GM12801 (cell line): ENCODE data around the gene SNX20.

Experiments used
- CTCF ChIP-seq: IDR thresholded peaks from one replicate; pipeline ENCODE4 v1.5.1; 2011; ENCODE audit warnings: control low read depth; ENCODE audit not compliant: insufficient read length; ENCODE audit errors: extremely low read depth

SNX20 gene

DNA sequence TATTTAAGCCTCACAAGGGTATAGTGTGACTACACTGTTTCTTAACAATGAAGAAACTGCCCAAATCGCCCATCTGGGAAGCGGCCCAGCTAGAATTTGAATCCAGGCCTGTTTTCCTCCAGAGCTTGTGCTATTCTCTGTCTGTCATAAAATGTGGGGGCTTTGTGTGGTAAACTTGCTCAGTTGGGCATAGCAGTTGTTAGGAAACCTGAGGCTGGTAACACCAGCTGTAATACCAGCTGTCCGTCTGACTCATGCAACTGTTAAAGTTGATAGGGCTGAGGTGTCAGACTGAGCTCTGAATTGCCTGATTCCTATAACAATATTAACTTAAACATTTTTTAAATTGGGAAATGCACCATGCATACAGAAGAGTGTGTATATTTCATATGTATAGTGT, 21.6 kb upstream of the SNX20 start:
- TF ChIP-seq CTCF, result no peak

- TF ChIP-seq CTCF, result no peak
Observed at GRCh38 chr16:50699326-50700159, 18.4 kb upstream of the SNX20 start.

DNA sequence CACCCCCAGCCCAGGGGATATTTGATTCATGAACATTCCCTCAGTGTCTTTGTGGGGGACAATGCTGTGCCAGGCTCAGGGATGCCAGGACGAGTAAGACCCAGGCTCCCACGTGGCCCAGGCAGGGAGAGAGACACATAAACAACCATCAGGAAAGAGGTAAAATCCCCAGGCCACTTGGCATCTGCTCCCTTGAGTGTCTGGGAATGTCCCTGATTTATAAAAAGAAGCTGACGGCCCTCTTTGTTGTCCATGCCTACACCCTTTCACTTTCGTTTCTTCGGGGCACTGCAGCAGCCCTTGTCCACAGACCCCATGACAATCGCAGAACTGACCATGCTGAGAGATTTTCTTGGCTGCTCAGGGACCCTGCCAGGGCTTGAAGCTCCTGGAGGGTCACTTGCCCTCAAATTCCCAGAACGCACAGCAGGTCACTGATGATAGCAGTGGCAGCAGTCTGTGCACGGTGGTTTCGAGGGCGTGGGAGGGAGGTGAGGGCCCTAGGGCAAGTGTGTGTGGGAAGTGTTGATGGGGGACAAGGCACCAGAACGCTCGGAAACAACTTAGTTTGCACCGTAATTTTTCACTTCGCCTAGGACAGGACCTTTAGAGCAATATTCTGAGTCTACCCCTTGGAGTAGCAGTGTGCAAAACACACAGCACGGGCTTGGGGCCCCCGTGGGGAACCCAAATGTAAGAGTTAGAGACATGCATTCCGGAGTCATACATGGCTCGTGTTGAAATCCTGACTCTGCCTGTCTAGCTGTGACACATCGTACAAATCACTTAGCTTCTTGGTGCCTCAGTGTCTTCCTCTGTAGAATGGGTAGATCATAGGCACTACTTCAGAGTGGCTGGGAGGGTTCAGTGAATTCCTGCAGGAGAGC, 17.0 kb upstream of the SNX20 start:
- TF ChIP-seq CTCF, result no peak

GRCh38 chr16:50697421-50697715, 16.3 kb upstream of the SNX20 start:
- no peak for TF ChIP-seq CTCF

DNA sequence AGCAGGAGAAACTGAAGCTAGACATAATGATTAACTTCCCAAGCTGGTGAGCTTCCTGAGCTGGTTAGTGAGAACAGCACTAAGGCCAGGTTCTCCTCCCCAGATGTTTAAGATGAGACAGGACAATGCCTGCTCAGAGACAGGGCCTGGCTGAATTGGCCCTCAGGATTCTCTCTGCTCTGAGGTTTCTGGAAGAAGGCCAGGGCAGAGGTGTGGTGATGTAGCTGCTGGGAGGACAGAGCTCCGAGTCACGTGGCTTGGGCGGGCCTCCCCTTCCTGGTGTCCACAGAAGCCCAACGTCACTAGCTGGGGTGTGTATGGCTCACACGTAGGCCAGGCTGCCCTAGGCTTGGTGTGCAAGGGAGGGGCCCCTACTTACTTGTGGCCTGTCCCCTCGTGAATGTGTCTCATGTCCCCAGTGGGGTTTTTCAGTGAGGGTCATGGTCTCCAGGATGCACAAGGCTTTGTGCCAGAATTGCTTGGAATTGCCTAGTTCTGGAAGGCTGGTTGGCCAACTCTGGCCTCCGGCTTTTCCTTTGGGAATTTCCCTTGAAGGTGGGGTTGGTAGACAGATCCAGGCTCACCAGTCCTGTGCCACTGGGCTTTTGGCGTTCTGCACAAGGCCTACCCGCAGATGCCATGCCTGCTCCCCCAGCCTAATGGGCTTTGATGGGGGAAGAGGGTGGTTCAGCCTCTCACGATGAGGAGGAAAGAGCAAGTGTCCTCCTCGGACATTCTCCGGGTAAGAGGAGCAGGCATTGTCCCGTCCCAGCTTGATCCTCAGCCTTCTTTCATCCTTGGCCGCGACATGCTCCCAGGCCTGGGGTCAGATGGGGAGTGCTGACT, 15.7 kb upstream of the SNX20 start:
- no peak for TF ChIP-seq CTCF

DNA sequence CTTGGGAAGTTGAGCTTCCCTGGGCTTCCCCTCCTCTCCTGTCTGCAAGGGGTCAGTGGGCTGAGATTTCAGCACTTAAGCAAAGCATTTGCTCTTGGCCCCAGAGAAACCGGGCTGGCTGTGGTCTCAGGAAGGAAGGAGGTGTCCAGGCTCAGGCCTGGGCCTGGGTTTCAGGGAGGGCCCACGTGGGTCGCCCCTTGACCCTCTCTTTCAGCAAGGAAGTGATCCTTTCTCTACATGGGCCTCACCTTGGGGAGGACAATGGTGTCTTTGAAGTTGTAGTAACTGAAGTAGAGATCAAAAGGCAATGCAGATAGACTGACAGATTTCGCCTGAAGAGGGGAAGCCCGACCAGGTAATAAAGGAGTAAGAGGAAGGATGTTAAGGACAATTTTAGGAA, 15.0 kb upstream of the SNX20 start:
- TF ChIP-seq CTCF, result no peak
